ENCODE data around the gene A2M.

A2M gene

DNA sequence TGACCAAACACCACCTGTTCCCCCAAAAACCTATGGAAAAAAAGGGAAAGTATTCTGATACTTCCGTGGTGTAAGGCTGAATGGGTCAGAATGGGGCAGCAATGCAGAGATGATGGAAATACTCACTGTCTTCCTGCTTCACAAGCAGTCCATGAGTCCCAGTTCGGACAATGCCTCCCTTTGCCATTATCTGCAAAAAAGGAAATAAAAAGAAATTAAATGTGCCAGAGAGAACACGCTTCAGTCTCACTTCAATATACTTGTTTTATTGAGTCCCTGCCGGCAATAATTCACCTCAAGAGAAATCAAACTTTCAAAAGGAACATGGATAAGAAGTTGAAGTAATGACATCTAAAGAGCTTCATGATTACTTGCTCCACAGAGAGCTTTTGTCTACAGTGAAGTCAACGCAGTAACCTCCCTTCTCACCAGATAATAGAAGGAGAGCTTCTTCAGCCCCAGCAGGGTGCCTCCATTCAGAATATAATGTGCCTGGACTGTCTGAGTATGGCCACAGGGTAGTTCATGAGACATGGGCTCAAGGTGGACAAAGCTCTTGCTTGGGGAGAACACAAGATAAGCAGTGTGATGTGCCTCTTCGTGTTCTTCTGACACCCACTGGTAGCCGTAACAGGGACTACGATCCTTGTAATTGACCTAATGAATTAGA, 14.6 kb downstream of the A2M start:
- H3K4me2 ChIP-seq (ENCODE audit: low read length, poor library complexity, severe bottlenecking), result no peak overlapping the region
- H3K79me1 ChIP-seq (replicated peaks; ENCODE audit: low read length, poor library complexity, severe bottlenecking), result no peaks in the 10 kb centered on the region
- H2BK15ac ChIP-seq (ENCODE audit: low read depth, poor library complexity, severe bottlenecking), result no peak overlapping the region
- no peak overlapping the region for H3K9ac ChIP-seq (ENCODE audit: low read length)
- H3K4me1 ChIP-seq (ENCODE audit: control insufficient read depth, insufficient read depth, low read depth, low read length), result no peaks in the 10 kb centered on the region
- no peaks in the 10 kb centered on the region for H3K27me3 ChIP-seq (ENCODE audit: control insufficient read depth in 1 of 2, insufficient read depth in 1 of 2, low read length in 2 of 2)
- no peak overlapping the region for H2AK5ac ChIP-seq (ENCODE audit: low read length, severe bottlenecking)
- H3K18ac ChIP-seq (ENCODE audit: low read depth in 1 of 2, low read length in 2 of 2), result no peak overlapping the region
- H3K9me3 ChIP-seq (ENCODE audit: control insufficient read depth, low read length), result no peaks in the 10 kb centered on the region
- H3K27ac ChIP-seq (ENCODE audit: low read length, poor library complexity, severe bottlenecking), result no peak overlapping the region
- no peak overlapping the region for H4K91ac ChIP-seq (ENCODE audit: low read length)
- no peak overlapping the region for H3K14ac ChIP-seq (ENCODE audit: low read length in 2 of 2)
- H4K8ac ChIP-seq (ENCODE audit: low read length), result no peak overlapping the region
- H3K4ac ChIP-seq (ENCODE audit: low read depth in 1 of 2, low read length in 2 of 2), result no peak overlapping the region
- DNase-seq, result no peak
- no peak overlapping the region for H2BK12ac ChIP-seq (ENCODE audit: low read length in 2 of 2)
- WGBS, result 83% methylated on average over 2 of the region's 8 CpGs
- no peak overlapping the region for H2AFZ ChIP-seq (ENCODE audit: low read depth, low read length)
- no peak overlapping the region for H3K23ac ChIP-seq (ENCODE audit: low read length in 2 of 2)
- no peak overlapping the region for H3K4me3 ChIP-seq (ENCODE audit: insufficient read depth in 1 of 2, low read depth in 1 of 2, low read length in 2 of 2)
- peaks cover 0 to 22% of the 10 kb centered on the region in 2 experiments for H3K36me3 ChIP-seq (ENCODE audit: control insufficient read depth in 1 of 2, insufficient read depth in 2 of 2, low read depth in 1 of 2, low read length in 2 of 2)
- no peak overlapping the region for H2BK5ac ChIP-seq (ENCODE audit: low read depth, low read length, poor library complexity, severe bottlenecking)
- no peak overlapping the region for H2BK120ac ChIP-seq (ENCODE audit: low read depth, low read length)

DNA sequence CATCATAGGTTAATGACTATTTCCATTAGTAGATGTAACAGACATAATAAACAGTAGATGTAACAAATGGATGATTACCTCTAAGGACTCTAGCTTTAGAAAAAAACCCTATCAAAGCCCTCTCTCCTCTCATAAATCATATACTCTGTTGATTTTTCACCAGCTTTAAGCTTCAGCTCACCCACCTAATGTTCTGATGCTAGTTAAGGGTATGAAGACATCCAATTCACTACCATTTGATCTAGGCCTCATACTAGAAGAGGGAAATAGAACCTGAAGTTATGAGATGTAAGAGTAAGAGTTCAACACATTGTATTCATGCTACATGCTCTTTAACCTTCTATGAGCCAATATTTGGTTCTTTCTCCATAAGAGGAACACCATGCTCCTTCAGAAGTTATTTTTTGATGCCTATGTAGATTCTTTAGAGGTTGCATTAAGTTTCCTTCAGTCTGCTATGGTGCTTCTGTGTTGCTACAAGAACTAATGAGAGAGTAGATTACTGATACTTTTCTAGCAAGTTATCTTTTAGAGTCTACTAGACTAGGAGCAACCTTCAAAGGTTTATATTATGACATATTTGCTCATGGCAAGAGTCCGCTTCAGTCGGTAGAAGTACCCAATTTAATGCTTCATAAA, 16.0 kb downstream of the A2M start:
- H4K8ac ChIP-seq (ENCODE audit: low read length), result no peak overlapping the region
- no peak for DNase-seq
- H2BK15ac ChIP-seq (ENCODE audit: low read depth, poor library complexity, severe bottlenecking), result no peak overlapping the region
- H3K27me3 ChIP-seq (ENCODE audit: control insufficient read depth in 1 of 2, insufficient read depth in 1 of 2, low read length in 2 of 2), result no peaks in the 10 kb centered on the region
- no peak overlapping the region for H2AFZ ChIP-seq (ENCODE audit: low read depth, low read length)
- no peak overlapping the region for H2BK5ac ChIP-seq (ENCODE audit: low read depth, low read length, poor library complexity, severe bottlenecking)
- no peak overlapping the region for H3K9ac ChIP-seq (ENCODE audit: low read length)
- no peak overlapping the region for H3K23ac ChIP-seq (ENCODE audit: low read length in 2 of 2)
- H3K14ac ChIP-seq (ENCODE audit: low read length in 2 of 2), result no peak overlapping the region
- H3K4ac ChIP-seq (ENCODE audit: low read depth in 1 of 2, low read length in 2 of 2), result no peak overlapping the region
- no peak overlapping the region for H2BK120ac ChIP-seq (ENCODE audit: low read depth, low read length)
- no peaks in the 10 kb centered on the region for H3K4me1 ChIP-seq (ENCODE audit: control insufficient read depth, insufficient read depth, low read depth, low read length)
- H2BK12ac ChIP-seq (ENCODE audit: low read length in 2 of 2), result no peak overlapping the region
- peaks cover 0 to 24% of the 10 kb centered on the region in 2 experiments for H3K36me3 ChIP-seq (ENCODE audit: control insufficient read depth in 1 of 2, insufficient read depth in 2 of 2, low read depth in 1 of 2, low read length in 2 of 2)
- no peak overlapping the region for H3K4me2 ChIP-seq (ENCODE audit: low read length, poor library complexity, severe bottlenecking)
- no peak overlapping the region for H3K18ac ChIP-seq (ENCODE audit: low read depth in 1 of 2, low read length in 2 of 2)
- no peak overlapping the region for H4K91ac ChIP-seq (ENCODE audit: low read length)
- no peak overlapping the region for H3K4me3 ChIP-seq (ENCODE audit: insufficient read depth in 1 of 2, low read depth in 1 of 2, low read length in 2 of 2)
- no peaks in the 10 kb centered on the region for H3K79me1 ChIP-seq (replicated peaks; ENCODE audit: low read length, poor library complexity, severe bottlenecking)
- no CpG with 5 or more reads among the region's 2 CpGs for WGBS
- H3K9me3 ChIP-seq (ENCODE audit: control insufficient read depth, low read length), result no peaks in the 10 kb centered on the region
- H3K27ac ChIP-seq (ENCODE audit: low read length, poor library complexity, severe bottlenecking), result no peak overlapping the region
- no peak overlapping the region for H2AK5ac ChIP-seq (ENCODE audit: low read length, severe bottlenecking)

DNA sequence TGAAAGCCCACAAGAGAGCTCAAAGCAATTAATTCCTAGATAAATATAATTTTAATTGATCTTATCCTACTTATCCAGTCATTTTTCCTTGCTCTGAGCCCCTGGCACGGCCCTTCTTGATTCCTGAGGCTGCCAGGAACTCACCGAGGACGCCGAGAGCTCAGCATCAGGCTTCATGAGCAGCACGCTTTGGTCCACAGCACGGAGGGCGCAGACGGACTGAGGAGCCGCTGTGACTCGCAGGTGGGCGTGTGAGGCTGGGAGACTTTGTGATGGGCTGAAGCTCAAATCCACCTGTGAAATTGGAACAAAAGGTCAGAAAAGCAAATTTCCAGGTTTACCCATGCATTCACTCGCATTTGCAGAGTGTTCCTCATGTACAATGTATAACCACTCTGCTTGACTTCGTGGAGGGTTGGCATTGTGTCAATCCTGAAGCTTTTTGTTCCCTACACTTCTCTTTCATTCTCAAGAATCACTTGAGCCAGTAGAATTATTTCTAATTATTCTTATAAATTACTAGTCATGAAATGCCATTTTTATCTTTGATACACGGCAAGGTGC, 17.2 kb downstream of the A2M start:
- WGBS, result 90% methylated on average over 13 of the region's 14 CpGs
- no peak overlapping the region for H3K23ac ChIP-seq (ENCODE audit: low read length in 2 of 2)

DNA sequence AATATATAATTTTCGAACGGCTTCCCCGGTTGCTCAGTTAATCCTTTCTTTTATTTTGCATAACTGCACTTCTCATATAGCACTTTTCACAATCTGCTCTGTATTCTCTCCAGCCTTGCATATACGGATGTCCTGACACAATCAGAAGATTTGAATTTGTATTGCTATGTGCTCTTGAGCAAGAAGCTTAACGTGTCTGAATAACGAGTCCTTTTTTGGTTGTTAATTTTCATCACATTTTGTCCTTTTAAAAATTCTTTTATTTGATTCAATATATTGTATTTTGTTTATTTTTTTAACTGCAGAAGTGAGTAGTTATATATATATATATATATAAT, 17.6 kb downstream of the A2M start:
- Histone ChIP-seq H3K27me3 (ENCODE audit: control insufficient read depth in 1 of 2, insufficient read depth in 1 of 2, low read length in 2 of 2) (no peaks in the 10 kb centered on the region), H3K9me3 (ENCODE audit: control insufficient read depth, low read length) (no peaks in the 10 kb centered on the region), H2AK5ac (ENCODE audit: low read length, severe bottlenecking) (no peak overlapping the region), H3K14ac (ENCODE audit: low read length in 2 of 2) (no peak overlapping the region), H3K4me3 (ENCODE audit: insufficient read depth in 1 of 2, low read depth in 1 of 2, low read length in 2 of 2) (no peak overlapping the region), H3K27ac (ENCODE audit: low read length, poor library complexity, severe bottlenecking) (no peak overlapping the region), H3K4ac (ENCODE audit: low read depth in 1 of 2, low read length in 2 of 2) (no peak overlapping the region), H3K23ac (ENCODE audit: low read length in 2 of 2) (no peak overlapping the region), H3K4me1 (ENCODE audit: control insufficient read depth, insufficient read depth, low read depth, low read length) (no peaks in the 10 kb centered on the region), H3K79me1 (replicated peaks; ENCODE audit: low read length, poor library complexity, severe bottlenecking) (no peaks in the 10 kb centered on the region), H2BK5ac (ENCODE audit: low read depth, low read length, poor library complexity, severe bottlenecking) (no peak overlapping the region), H3K36me3 (ENCODE audit: control insufficient read depth in 1 of 2, insufficient read depth in 2 of 2, low read depth in 1 of 2, low read length in 2 of 2) (peaks cover 0 to 14% of the 10 kb centered on the region in 2 experiments), H4K91ac (ENCODE audit: low read length) (no peak overlapping the region), H4K8ac (ENCODE audit: low read length) (no peak overlapping the region), H2BK12ac (ENCODE audit: low read length in 2 of 2) (no peak overlapping the region), H2BK15ac (ENCODE audit: low read depth, poor library complexity, severe bottlenecking) (no peak overlapping the region), H2BK120ac (ENCODE audit: low read depth, low read length) (no peak overlapping the region), H3K18ac (ENCODE audit: low read depth in 1 of 2, low read length in 2 of 2) (no peak overlapping the region), H2AFZ (ENCODE audit: low read depth, low read length) (no peak overlapping the region), H3K9ac (ENCODE audit: low read length) (no peak overlapping the region), H3K4me2 (ENCODE audit: low read length, poor library complexity, severe bottlenecking) (no peak overlapping the region)
- 100% methylated on average over 3 of the region's 6 CpGs for WGBS
- DNase-seq, result no peak

More for the DNA sequence above, 17.2 kb downstream of the A2M start:
- Histone ChIP-seq H3K4me1 (ENCODE audit: control insufficient read depth, insufficient read depth, low read depth, low read length) (no peaks in the 10 kb centered on the region), H3K9me3 (ENCODE audit: control insufficient read depth, low read length) (no peaks in the 10 kb centered on the region), H3K4me2 (ENCODE audit: low read length, poor library complexity, severe bottlenecking) (no peak overlapping the region), H2BK5ac (ENCODE audit: low read depth, low read length, poor library complexity, severe bottlenecking) (no peak overlapping the region), H4K91ac (ENCODE audit: low read length) (no peak overlapping the region), H3K9ac (ENCODE audit: low read length) (no peak overlapping the region), H3K14ac (ENCODE audit: low read length in 2 of 2) (no peak overlapping the region), H3K36me3 (ENCODE audit: control insufficient read depth in 1 of 2, insufficient read depth in 2 of 2, low read depth in 1 of 2, low read length in 2 of 2) (peaks cover 0 to 16% of the 10 kb centered on the region in 2 experiments), H3K27me3 (ENCODE audit: control insufficient read depth in 1 of 2, insufficient read depth in 1 of 2, low read length in 2 of 2) (no peaks in the 10 kb centered on the region), H3K79me1 (replicated peaks; ENCODE audit: low read length, poor library complexity, severe bottlenecking) (no peaks in the 10 kb centered on the region), H3K27ac (ENCODE audit: low read length, poor library complexity, severe bottlenecking) (no peak overlapping the region), H3K18ac (ENCODE audit: low read depth in 1 of 2, low read length in 2 of 2) (no peak overlapping the region), H2BK12ac (ENCODE audit: low read length in 2 of 2) (no peak overlapping the region), H2BK120ac (ENCODE audit: low read depth, low read length) (no peak overlapping the region), H2BK15ac (ENCODE audit: low read depth, poor library complexity, severe bottlenecking) (no peak overlapping the region), H3K4ac (ENCODE audit: low read depth in 1 of 2, low read length in 2 of 2) (no peak overlapping the region), H2AK5ac (ENCODE audit: low read length, severe bottlenecking) (no peak overlapping the region), H2AFZ (ENCODE audit: low read depth, low read length) (no peak overlapping the region), H3K4me3 (ENCODE audit: insufficient read depth in 1 of 2, low read depth in 1 of 2, low read length in 2 of 2) (no peak overlapping the region), H4K8ac (ENCODE audit: low read length) (no peak overlapping the region)
- DNase-seq, result no peak
